Left ventricle myocardium superior (tissue), 1 donor: ENCODE data around the gene STAB1. TPM values are rescaled to one million over a fixed set of nuclear protein-coding genes. Genes with fewer than 3 reads are reported as not detected.

Experiments used
- total RNA-seq: library from RNA; stranded (reverse); fragmentation: NEBNext Ultra II Directional; extraction: Animal tissue kit (Norgen Biotek cat#: 25700); gene quantifications from one replicate; pipeline ENCODE4 v1.2.1, GENCODE V29; 2021
- donor health status: DM: no; HTN: yes; CAD: no; lungs with severe emphysema.

Gene STAB1
- total RNA-seq, 1 donor from 2014 or later: 69.7 TPM

Other genes with a start within 250 kb of the STAB1 start
- 9.0 TPM for gene PPM1M, start 249.6 kb upstream of the STAB1 start, total RNA-seq
- 67.5 TPM for gene WDR82, start 216.7 kb upstream of the STAB1 start, total RNA-seq
- gene GLYCTK, start 207.5 kb upstream of the STAB1 start, total RNA-seq: 4.0 TPM
- gene DNAH1, start 179.0 kb upstream of the STAB1 start, total RNA-seq: 2.3 TPM
- gene BAP1, start 85.3 kb upstream of the STAB1 start, total RNA-seq: 57.9 TPM
- gene PHF7, start 84.7 kb upstream of the STAB1 start, total RNA-seq: 13.1 TPM
- gene SEMA3G, start 50.2 kb upstream of the STAB1 start, total RNA-seq: 9.1 TPM
- 8,945 TPM for gene TNNC1, start 41.3 kb upstream of the STAB1 start, total RNA-seq
- gene NISCH, start 39.7 kb upstream of the STAB1 start, total RNA-seq: 48.3 TPM
- gene NT5DC2, start 38.5 kb downstream of the STAB1 start, total RNA-seq: 68.3 TPM
- 58.7 TPM for gene UQCC5, start 41.3 kb downstream of the STAB1 start, total RNA-seq
- gene PBRM1, start 190.6 kb downstream of the STAB1 start, total RNA-seq: 55.0 TPM
- gene GNL3, start 190.7 kb downstream of the STAB1 start, total RNA-seq: 27.8 TPM
- gene GLT8D1, start 210.5 kb downstream of the STAB1 start, total RNA-seq: 27.4 TPM
- 84.1 TPM for gene SPCS1, start 210.8 kb downstream of the STAB1 start, total RNA-seq